ENCODE measurements around the gene PLB1. TPM values are rescaled to one million over a fixed set of nuclear protein-coding genes. Genes with fewer than 3 reads are reported as not detected.

Gene PLB1
- total RNA-seq, 2 experiments from 2014 or later, result 0.30 to 0.43 TPM

DNA sequence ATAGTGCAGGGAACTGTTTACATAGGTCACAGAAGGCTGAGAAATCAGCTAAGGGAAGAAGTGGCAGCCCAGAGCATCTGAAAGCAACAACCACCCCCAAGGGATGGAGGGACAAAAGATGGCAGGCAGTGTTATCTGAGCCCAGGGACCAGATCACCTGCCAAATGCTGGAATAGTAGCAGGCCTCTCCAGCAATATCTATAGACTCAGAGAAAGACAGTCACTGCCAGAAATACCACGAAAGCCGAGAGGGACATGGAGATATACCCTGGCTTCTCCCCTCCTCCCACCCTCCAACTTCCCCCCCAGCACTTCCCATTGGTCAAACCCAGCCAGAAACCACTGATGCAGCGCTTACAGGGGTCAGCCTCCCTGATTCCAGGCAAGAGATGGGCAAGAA, 197.4 kb downstream of the PLB1 start:
- no peaks in the 10 kb centered on the region for H3K9me3 Mint-ChIP-seq

More for the DNA sequence above, 197.4 kb downstream of the PLB1 start:
- Mint-ChIP-seq H3K4me1 (no peaks in the 10 kb centered on the region), H3K36me3 (no peaks in the 10 kb centered on the region), H3K27me3 (peaks cover 4% of the 10 kb centered on the region), H3K4me3 (no peak overlapping the region), H3K27ac (no peak overlapping the region)
- POLR2A ChIA-PET, result no interaction called here
- ATAC-seq (ENCODE audit: low read depth), result no peak
- DNase-seq, result no peak

Other genes starting within 250 kb of the PLB1 start
- 10 to 100 TPM; 24.9 to 30.1 TPM for gene FOSL2, start 103.2 kb upstream of the PLB1 start, total RNA-seq